PC-3 (cell line): Measurements from ENCODE around the gene CFHR5.

ENCODE experiments used
- EZH2 ChIP-seq: fragments of 300-600 bp; sonication (generic); IDR thresholded peaks from one replicate; pipeline ENCODE4 v1.6.1; 2017; ENCODE audit warnings: antibody characterized with exemption, mild to moderate bottlenecking, low read length; ENCODE audit not compliant: unreplicated experiment
- EZH2phosphoT487 ChIP-seq: fragments of 300-600 bp; sonication (generic); IDR thresholded peaks from 2 replicates; pipeline ENCODE4 v1.6.1; 2018; ENCODE audit warnings: mild to moderate bottlenecking, antibody characterized with exemption, low read length, borderline replicate concordance
- TF ChIP-seq, protein P1 (sequence below): fragments of 300-600 bp; sonication (generic); conservative IDR thresholded peaks from 2 replicates; pipeline ENCODE4 v1.5.1; 2017; ENCODE audit warnings: antibody characterized with exemption, low read depth, mild to moderate bottlenecking, low read length

DNA sequence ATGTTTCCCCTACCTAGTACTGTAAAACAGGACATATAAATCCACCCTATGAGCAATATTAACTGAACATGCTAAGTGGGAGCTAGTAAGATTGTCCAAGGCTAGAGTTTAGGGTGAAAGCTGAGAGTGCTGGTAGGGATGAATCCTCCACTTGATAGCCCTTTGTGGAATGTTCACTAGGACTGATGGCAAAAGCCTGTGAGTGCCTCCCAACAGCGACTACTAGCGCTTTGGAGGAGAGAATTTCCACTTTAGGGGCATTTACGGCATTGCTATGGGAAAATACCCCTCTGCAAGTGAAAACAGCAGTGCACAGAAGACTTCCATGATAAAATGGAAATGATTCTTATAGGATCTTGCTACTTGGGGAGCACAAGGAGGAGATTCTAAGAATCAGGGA, 35.9 kb downstream of the CFHR5 start:
- TF ChIP-seq, protein P1, sequence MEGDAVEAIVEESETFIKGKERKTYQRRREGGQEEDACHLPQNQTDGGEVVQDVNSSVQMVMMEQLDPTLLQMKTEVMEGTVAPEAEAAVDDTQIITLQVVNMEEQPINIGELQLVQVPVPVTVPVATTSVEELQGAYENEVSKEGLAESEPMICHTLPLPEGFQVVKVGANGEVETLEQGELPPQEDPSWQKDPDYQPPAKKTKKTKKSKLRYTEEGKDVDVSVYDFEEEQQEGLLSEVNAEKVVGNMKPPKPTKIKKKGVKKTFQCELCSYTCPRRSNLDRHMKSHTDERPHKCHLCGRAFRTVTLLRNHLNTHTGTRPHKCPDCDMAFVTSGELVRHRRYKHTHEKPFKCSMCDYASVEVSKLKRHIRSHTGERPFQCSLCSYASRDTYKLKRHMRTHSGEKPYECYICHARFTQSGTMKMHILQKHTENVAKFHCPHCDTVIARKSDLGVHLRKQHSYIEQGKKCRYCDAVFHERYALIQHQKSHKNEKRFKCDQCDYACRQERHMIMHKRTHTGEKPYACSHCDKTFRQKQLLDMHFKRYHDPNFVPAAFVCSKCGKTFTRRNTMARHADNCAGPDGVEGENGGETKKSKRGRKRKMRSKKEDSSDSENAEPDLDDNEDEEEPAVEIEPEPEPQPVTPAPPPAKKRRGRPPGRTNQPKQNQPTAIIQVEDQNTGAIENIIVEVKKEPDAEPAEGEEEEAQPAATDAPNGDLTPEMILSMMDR, result no peak
- TF ChIP-seq EZH2, result no peak
- no peak for TF ChIP-seq EZH2phosphoT487
